PC-9 (cell line): ENCODE results near the gene PEMT. TPM values are rescaled to one million over a fixed set of nuclear protein-coding genes. Genes with fewer than 3 reads are reported as not detected.
"Not testable (repeated sequence)": the region's sequence is repeated elsewhere in the genome, so short reads cannot be mapped to it uniquely, and the experiment has no call there.

Experiments
- BruUV-seq: library from RNA; stranded (reverse); fragments of 400-500 nt; replicated peaks from 2 replicates; lab custom pipeline; 2021; lab: Mats Ljungman, UMichigan
- CTCF ChIA-PET: fragments of 300-600 bp; sonication (Branson Sonifier 250); formaldehyde crosslinking; loops from one replicate; lab custom pipeline; 2022; ENCODE audit warnings: antibody characterized with exemption; lab: Charles Lee
- POLR2A ChIA-PET: fragments of 300-600 bp; sonication (Branson Sonifier 250); formaldehyde crosslinking; loops from one replicate; lab custom pipeline; 2022; ENCODE audit warnings: antibody characterized with exemption; ENCODE audit not compliant: unreplicated experiment; lab: Charles Lee
- DNase-seq, 2 experiments: peaks; one replicate each; pipeline versions ENCODE4 v3.0.0 to v3.0.0-alpha.2; 2015 to 2022; ENCODE audit warnings: mixed read lengths in 1 of 2
- H2AFZ ChIP-seq: fragments of 200-600 bp; sonication (generic); 2 replicates; pipeline ENCODE4 v1.8.1; 2017; ENCODE audit warnings: antibody characterized with exemption
- H3F3A ChIP-seq: fragments of 200-600 bp; sonication (generic); 2 replicates; pipeline ENCODE4 v1.8.1; 2017; ENCODE audit warnings: antibody characterized with exemption, mild to moderate bottlenecking, low read depth; ENCODE audit not compliant: insufficient read depth
- H3K27ac ChIP-seq: fragments of 200-600 bp; sonication (generic); 2 replicates; pipeline ENCODE4 v1.6.1; 2016; ENCODE audit warnings: mixed run types
- H3K27me3 ChIP-seq: fragments of 200-600 bp; sonication (generic); 2 replicates; pipeline ENCODE4 v1.6.1; 2016; ENCODE audit warnings: low read depth, mixed run types; ENCODE audit not compliant: insufficient read depth
- H3K36me3 ChIP-seq: fragments of 200-600 bp; sonication (generic); 2 replicates; pipeline ENCODE4 v1.6.1; 2016; ENCODE audit warnings: low read depth, mixed run types
- H3K4me1 ChIP-seq: fragments of 200-600 bp; sonication (generic); replicated peaks from 2 replicates; pipeline ENCODE4 v1.6.1; 2016; ENCODE audit warnings: mixed run types; ENCODE audit not compliant: insufficient read depth
- H3K4me2 ChIP-seq: fragments of 200-600 bp; sonication (generic); 2 replicates; pipeline ENCODE4 v1.6.1; 2017; ENCODE audit warnings: mixed run types
- H3K4me3 ChIP-seq: fragments of 200-600 bp; sonication (generic); 2 replicates; pipeline ENCODE4 v1.6.1; 2016; ENCODE audit warnings: mixed run types
- H3K79me2 ChIP-seq: fragments of 200-600 bp; sonication (generic); 2 replicates; pipeline ENCODE4 v1.6.1; 2017; ENCODE audit warnings: low read depth, mixed run types
- H3K9me2 ChIP-seq: fragments of 200-600 bp; sonication (generic); 2 replicates; pipeline ENCODE4 v1.8.1; 2017; ENCODE audit warnings: mild to moderate bottlenecking; ENCODE audit not compliant: insufficient read depth
- H3K9me3 ChIP-seq: fragments of 200-600 bp; sonication (generic); 2 replicates; pipeline ENCODE4 v1.8.1; 2016; ENCODE audit warnings: low read depth; ENCODE audit not compliant: insufficient read depth
- H4K20me1 ChIP-seq: fragments of 200-600 bp; sonication (generic); 2 replicates; pipeline ENCODE4 v1.8.1; 2017; ENCODE audit not compliant: insufficient read depth
- EZH2 ChIP-seq: fragments of 200-600 bp; sonication (generic); IDR thresholded peaks from 2 replicates; pipeline ENCODE4 v1.8.0; 2017; ENCODE audit warnings: antibody characterized with exemption, low read depth
- intact Hi-C: fragments of 100-400 bp; cut with micrococcal nuclease; formaldehyde crosslinking; loops from one replicate; pipeline ENCODE4 v1.10.0; 2022; ENCODE audit not compliant: unreplicated experiment
- total RNA-seq: library from RNA; stranded (reverse); gene quantifications from 2 replicates; pipeline ENCODE4 v1.2.3, GENCODE V29; 2021
- TF ChIP-seq, protein P1 (sequence below): fragments of 200-600 bp; sonication (generic); conservative IDR thresholded peaks from 2 replicates; pipeline ENCODE4 v1.6.1; 2017; ENCODE audit warnings: mixed run types, antibody characterized with exemption, mild to moderate bottlenecking, moderate library complexity

Gene PEMT
- total RNA-seq, 1 experiment from 2014 or later = 61.2 TPM

- POLR2A ChIA-PET = no interaction called here
- Histone ChIP-seq H3F3A (peaks cover 4% of the 10 kb centered on the region; the same call in 1 of the 2 replicates), H3K9me2 (no peaks in the 10 kb centered on the region), H3K9me3 (peaks cover 4% of the 10 kb centered on the region; the same call in 1 of the 2 replicates), H3K27ac (no peak overlapping the region), H3K4me2 (no peak overlapping the region), H3K4me1 (no peaks in the 10 kb centered on the region; the same call in 1 of the 2 replicates), H3K27me3 (peaks cover 95% of the 10 kb centered on the region), H3K79me2 (no peaks in the 10 kb centered on the region), H2AFZ (no peak overlapping the region), H3K36me3 (no peaks in the 10 kb centered on the region), H4K20me1 (no peaks in the 10 kb centered on the region), H3K4me3 (no peak overlapping the region)
- TF ChIP-seq, protein P1, sequence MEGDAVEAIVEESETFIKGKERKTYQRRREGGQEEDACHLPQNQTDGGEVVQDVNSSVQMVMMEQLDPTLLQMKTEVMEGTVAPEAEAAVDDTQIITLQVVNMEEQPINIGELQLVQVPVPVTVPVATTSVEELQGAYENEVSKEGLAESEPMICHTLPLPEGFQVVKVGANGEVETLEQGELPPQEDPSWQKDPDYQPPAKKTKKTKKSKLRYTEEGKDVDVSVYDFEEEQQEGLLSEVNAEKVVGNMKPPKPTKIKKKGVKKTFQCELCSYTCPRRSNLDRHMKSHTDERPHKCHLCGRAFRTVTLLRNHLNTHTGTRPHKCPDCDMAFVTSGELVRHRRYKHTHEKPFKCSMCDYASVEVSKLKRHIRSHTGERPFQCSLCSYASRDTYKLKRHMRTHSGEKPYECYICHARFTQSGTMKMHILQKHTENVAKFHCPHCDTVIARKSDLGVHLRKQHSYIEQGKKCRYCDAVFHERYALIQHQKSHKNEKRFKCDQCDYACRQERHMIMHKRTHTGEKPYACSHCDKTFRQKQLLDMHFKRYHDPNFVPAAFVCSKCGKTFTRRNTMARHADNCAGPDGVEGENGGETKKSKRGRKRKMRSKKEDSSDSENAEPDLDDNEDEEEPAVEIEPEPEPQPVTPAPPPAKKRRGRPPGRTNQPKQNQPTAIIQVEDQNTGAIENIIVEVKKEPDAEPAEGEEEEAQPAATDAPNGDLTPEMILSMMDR = no peak
- no peak for TF ChIP-seq EZH2
- CTCF ChIA-PET = no interaction called here
- intact Hi-C loops = no loop called here
- DNase-seq = no peak
- no TSS peak for BruUV-seq
These were observed 123.8 kb downstream of the PEMT start for GRCh38 chr17:17467720-17468119.

- CTCF ChIA-PET = no interaction called here
- POLR2A ChIA-PET = no interaction called here
- H2AFZ ChIP-seq = no peak overlapping the region
These were observed 124.5 kb downstream of the PEMT start for GRCh38 chr17:17467016-17467415.

DNA sequence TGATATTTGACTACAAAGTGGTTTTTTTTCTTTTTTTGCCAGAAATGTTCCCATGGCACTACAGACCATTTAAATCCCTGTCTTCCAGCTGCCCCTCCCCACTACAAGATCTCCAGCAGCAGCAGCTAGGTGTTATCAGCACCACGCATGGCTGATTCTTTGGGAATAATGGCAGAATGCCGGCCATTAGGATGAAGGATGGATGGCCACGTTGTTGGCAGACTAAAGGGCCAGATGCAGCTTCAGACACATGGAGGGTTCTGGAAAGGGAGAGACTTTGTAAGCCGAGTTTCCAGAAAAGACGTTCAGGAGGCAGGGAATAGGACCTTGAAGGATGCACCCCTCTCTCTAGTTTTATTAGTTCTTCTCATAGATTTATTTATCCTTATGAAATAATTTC, 125.0 kb downstream of the PEMT start:
- H3K79me2 ChIP-seq = no peaks in the 10 kb centered on the region
- no peak for TF ChIP-seq EZH2
- intact Hi-C loops = no loop called here
- H3F3A ChIP-seq = no peaks in the 10 kb centered on the region
- H3K36me3 ChIP-seq = no peaks in the 10 kb centered on the region
- no peak overlapping the region for H3K27ac ChIP-seq
- no peaks in the 10 kb centered on the region for H3K4me1 ChIP-seq
- no TSS peak for BruUV-seq
- ChIA-PET CTCF (no interaction called here), POLR2A (no interaction called here)
- H3K9me3 ChIP-seq = peaks cover 4% of the 10 kb centered on the region; the same call in 1 of the 2 replicates
- H3K4me3 ChIP-seq = no peak overlapping the region
- no peak overlapping the region for H2AFZ ChIP-seq
- H3K27me3 ChIP-seq = peaks cover 95% of the 10 kb centered on the region
- no peak overlapping the region for H3K4me2 ChIP-seq
- no peak for DNase-seq
- H4K20me1 ChIP-seq = peaks cover 3% of the 10 kb centered on the region; the same call in 1 of the 2 replicates
- H3K9me2 ChIP-seq = no peaks in the 10 kb centered on the region

More at GRCh38 chr17:17467016-17467415, 124.5 kb downstream of the PEMT start:
- Histone ChIP-seq H3K4me3 (no peak overlapping the region), H3K9me3 (peaks cover 4% of the 10 kb centered on the region; the same call in 1 of the 2 replicates), H3K79me2 (no peaks in the 10 kb centered on the region), H3K27me3 (peaks cover 95% of the 10 kb centered on the region), H3K4me2 (no peak overlapping the region), H3K4me1 (no peaks in the 10 kb centered on the region; the same call in 1 of the 2 replicates), H3K9me2 (no peaks in the 10 kb centered on the region), H3K36me3 (no peaks in the 10 kb centered on the region), H3K27ac (no peak overlapping the region), H3F3A (no peaks in the 10 kb centered on the region), H4K20me1 (peaks cover under 1% of the 10 kb centered on the region; the same call in 1 of the 2 replicates)
- DNase-seq = no peak
- TF ChIP-seq, protein P1 = no peak
- no peak for TF ChIP-seq EZH2
- no TSS peak for BruUV-seq
- intact Hi-C loops = no loop called here

DNA sequence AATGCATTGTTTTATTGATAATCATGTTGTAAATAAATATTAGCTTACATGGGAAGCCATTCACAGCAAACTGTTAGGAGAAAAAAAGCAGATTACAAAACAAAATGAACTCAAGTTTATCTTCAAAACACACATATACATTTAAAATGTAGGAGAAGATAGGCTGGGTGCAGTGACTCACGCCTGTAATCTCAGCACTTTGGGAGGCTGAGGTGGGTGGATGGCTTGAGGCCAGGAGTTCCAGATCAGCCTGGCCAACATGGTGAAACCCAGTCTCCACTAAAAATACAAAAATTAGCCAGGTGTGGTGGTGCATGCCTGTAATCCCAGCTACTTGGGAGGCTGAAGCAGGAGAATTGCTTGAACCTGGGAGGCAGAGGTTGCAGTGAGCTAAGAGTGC, 125.6 kb downstream of the PEMT start:
- H3K4me1 ChIP-seq, H3K36me3 ChIP-seq, H3K4me3 ChIP-seq, H3K9me2 ChIP-seq, H3K27ac ChIP-seq, H3K9me3 ChIP-seq, H3F3A ChIP-seq, intact Hi-C loops, DNase-seq, H4K20me1 ChIP-seq, POLR2A ChIA-PET, CTCF ChIA-PET, H3K79me2 ChIP-seq, H2AFZ ChIP-seq, BruUV-seq, H3K4me2 ChIP-seq: not testable (repeated sequence)
- peaks cover 94% of the 10 kb centered on the region for H3K27me3 ChIP-seq
